ENCODE data around the gene CMC4. TPM values are rescaled to one million over a fixed set of nuclear protein-coding genes. Genes with fewer than 3 reads are reported as not detected.

The CMC4 gene
- total RNA-seq, 2 donors from 2014 or later, result 5.2 to 8.3 TPM

GRCh38 chrX:155028877-155029291 lies 42.1 kb downstream of the CMC4 start:
- Mint-ChIP-seq H3K27me3 (ENCODE audit: insufficient read depth) (no peaks in the 10 kb centered on the region), H3K27ac (peak overlapping the region; percentile 60), H3K36me3 (ENCODE audit: low read depth) (peaks cover 6% of the 10 kb centered on the region), H3K9me3 (peaks cover 52% of the 10 kb centered on the region), H3K4me1 (peaks cover 8% of the 10 kb centered on the region), H3K4me3 (no peak overlapping the region)
- no peak overlapping the region for H3K9ac ChIP-seq (ENCODE audit: extremely low read depth, low read length, poor library complexity, severe bottlenecking)
- no peaks in the 10 kb centered on the region for H3K27me3 ChIP-seq (ENCODE audit: control insufficient read depth, insufficient read depth, low read length, poor library complexity, severe bottlenecking)
- no peak overlapping the region for H3K27ac ChIP-seq (ENCODE audit: low read depth, low read length)
- H3K4me1 ChIP-seq (ENCODE audit: control insufficient read depth, insufficient read depth, low read length), result no peaks in the 10 kb centered on the region
- no peak overlapping the region for H3K4me3 ChIP-seq (ENCODE audit: low read length)
- no peaks in the 10 kb centered on the region for H3K9me3 ChIP-seq (ENCODE audit: control insufficient read depth, low read length)
- H3K36me3 ChIP-seq (ENCODE audit: control insufficient read depth, insufficient read depth, low read length), result peaks cover 3% of the 10 kb centered on the region
- no peak for TF ChIP-seq CTCF (conservative IDR thresholded peaks at IDR 0.05)
- 100% methylated on average over 1 of the region's 2 CpGs; no CpG with 5 or more reads in 1 of the 2 experiments for WGBS, 2 experiments (ENCODE audit: insufficient coverage in 1 of 2, insufficient read length in 1 of 2)
- DNase-seq, result no peak

GRCh38 chrX:155028129-155028528 lies 42.8 kb downstream of the CMC4 start:
- peak overlapping the region; percentile 75 for H3K4me3 Mint-ChIP-seq
- no peaks in the 10 kb centered on the region for H3K36me3 ChIP-seq (ENCODE audit: control insufficient read depth, insufficient read depth, low read length)
- peak overlapping the region; percentile 89 for H3K9ac ChIP-seq (ENCODE audit: extremely low read depth, low read length, poor library complexity, severe bottlenecking)
- peak overlapping the region; percentile 89 for H3K4me3 ChIP-seq (ENCODE audit: low read length)
- peaks cover 47% of the 10 kb centered on the region for H3K9me3 Mint-ChIP-seq
- 67% methylated on average over 2 of the region's 3 CpGs; no CpG with 5 or more reads in 1 of the 2 experiments for WGBS, 2 experiments (ENCODE audit: insufficient coverage in 1 of 2, insufficient read length in 1 of 2)
- peaks cover 2% of the 10 kb centered on the region for H3K36me3 Mint-ChIP-seq (ENCODE audit: low read depth)
- TF ChIP-seq CTCF (conservative IDR thresholded peaks at IDR 0.05), result no peak
- no peak for DNase-seq
- H3K4me1 ChIP-seq (ENCODE audit: control insufficient read depth, insufficient read depth, low read length), result no peaks in the 10 kb centered on the region
- H3K27me3 Mint-ChIP-seq (ENCODE audit: insufficient read depth), result no peaks in the 10 kb centered on the region
- H3K4me1 Mint-ChIP-seq, result peaks cover 8% of the 10 kb centered on the region
- no peaks in the 10 kb centered on the region for H3K27me3 ChIP-seq (ENCODE audit: control insufficient read depth, insufficient read depth, low read length, poor library complexity, severe bottlenecking)
- H3K9me3 ChIP-seq (ENCODE audit: control insufficient read depth, low read length), result no peaks in the 10 kb centered on the region
- H3K27ac ChIP-seq (ENCODE audit: low read depth, low read length), result no peak overlapping the region
- peak overlapping the region; percentile 19 for H3K27ac Mint-ChIP-seq

GRCh38 chrX:155027509-155028066 lies 43.3 kb downstream of the CMC4 start:
- peak overlapping the region; percentile 89 for H3K9ac ChIP-seq (ENCODE audit: extremely low read depth, low read length, poor library complexity, severe bottlenecking)
- H3K27me3 ChIP-seq (ENCODE audit: control insufficient read depth, insufficient read depth, low read length, poor library complexity, severe bottlenecking), result no peaks in the 10 kb centered on the region
- H3K36me3 ChIP-seq (ENCODE audit: control insufficient read depth, insufficient read depth, low read length), result no peaks in the 10 kb centered on the region
- DNase-seq, result no peak
- peaks cover 8% of the 10 kb centered on the region for H3K4me1 Mint-ChIP-seq
- WGBS, 2 experiments (ENCODE audit: insufficient coverage in 1 of 2, insufficient read length in 1 of 2), result 20% methylated on average over 10 of the region's 14 CpGs; no CpG with 5 or more reads in 1 of the 2 experiments
- H3K36me3 Mint-ChIP-seq (ENCODE audit: low read depth), result peaks cover 2% of the 10 kb centered on the region
- H3K4me3 Mint-ChIP-seq, result peak overlapping the region; percentile 75
- TF ChIP-seq CTCF (conservative IDR thresholded peaks at IDR 0.05), result no peak
- no peaks in the 10 kb centered on the region for H3K4me1 ChIP-seq (ENCODE audit: control insufficient read depth, insufficient read depth, low read length)
- H3K27me3 Mint-ChIP-seq (ENCODE audit: insufficient read depth), result no peaks in the 10 kb centered on the region
- peak overlapping the region; percentile 90 for H3K27ac Mint-ChIP-seq
- no peaks in the 10 kb centered on the region for H3K9me3 ChIP-seq (ENCODE audit: control insufficient read depth, low read length)
- peaks cover 45% of the 10 kb centered on the region for H3K9me3 Mint-ChIP-seq
- peak overlapping the region; percentile 93 for H3K27ac ChIP-seq (ENCODE audit: low read depth, low read length)
- H3K4me3 ChIP-seq (ENCODE audit: low read length), result peak overlapping the region; percentile 89
